ENCODE measurements around the gene LCORL.

DNA sequence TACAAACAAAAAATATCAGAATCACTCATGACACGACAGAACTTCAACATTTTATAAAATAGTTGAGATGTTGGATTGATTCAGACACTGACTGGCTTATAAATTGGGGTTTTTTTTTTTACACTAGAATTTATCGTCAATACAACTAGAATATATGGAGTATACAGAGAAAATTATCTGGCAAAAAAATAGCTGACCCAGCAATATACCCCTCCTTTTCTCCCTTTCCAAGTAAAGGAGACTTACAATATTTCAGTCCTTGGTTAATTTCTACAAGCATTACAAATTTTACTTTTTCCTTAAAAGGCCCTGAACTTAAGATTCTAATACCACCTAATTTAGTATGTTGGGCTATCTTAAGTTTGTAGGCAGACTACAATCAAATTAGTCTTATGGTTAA is 76.3 kb downstream of the LCORL start:
- TF ChIP-seq CTCF (IDR thresholded peaks at IDR 0.05) (no peak), POLR2A (IDR thresholded peaks at IDR 0.05) (no peak)
